EL (cell line): ENCODE data around the gene UNC5CL.

Experiments used
- DNase-seq: peaks from one replicate; pipeline ENCODE4 v3.0.0-alpha.2; 2016

Gene UNC5CL, protein sequence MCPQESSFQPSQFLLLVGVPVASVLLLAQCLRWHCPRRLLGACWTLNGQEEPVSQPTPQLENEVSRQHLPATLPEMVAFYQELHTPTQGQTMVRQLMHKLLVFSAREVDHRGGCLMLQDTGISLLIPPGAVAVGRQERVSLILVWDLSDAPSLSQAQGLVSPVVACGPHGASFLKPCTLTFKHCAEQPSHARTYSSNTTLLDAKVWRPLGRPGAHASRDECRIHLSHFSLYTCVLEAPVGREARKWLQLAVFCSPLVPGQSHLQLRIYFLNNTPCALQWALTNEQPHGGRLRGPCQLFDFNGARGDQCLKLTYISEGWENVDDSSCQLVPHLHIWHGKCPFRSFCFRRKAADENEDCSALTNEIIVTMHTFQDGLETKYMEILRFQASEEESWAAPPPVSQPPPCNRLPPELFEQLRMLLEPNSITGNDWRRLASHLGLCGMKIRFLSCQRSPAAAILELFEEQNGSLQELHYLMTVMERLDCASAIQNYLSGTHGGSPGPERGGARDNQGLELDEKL

DNA sequence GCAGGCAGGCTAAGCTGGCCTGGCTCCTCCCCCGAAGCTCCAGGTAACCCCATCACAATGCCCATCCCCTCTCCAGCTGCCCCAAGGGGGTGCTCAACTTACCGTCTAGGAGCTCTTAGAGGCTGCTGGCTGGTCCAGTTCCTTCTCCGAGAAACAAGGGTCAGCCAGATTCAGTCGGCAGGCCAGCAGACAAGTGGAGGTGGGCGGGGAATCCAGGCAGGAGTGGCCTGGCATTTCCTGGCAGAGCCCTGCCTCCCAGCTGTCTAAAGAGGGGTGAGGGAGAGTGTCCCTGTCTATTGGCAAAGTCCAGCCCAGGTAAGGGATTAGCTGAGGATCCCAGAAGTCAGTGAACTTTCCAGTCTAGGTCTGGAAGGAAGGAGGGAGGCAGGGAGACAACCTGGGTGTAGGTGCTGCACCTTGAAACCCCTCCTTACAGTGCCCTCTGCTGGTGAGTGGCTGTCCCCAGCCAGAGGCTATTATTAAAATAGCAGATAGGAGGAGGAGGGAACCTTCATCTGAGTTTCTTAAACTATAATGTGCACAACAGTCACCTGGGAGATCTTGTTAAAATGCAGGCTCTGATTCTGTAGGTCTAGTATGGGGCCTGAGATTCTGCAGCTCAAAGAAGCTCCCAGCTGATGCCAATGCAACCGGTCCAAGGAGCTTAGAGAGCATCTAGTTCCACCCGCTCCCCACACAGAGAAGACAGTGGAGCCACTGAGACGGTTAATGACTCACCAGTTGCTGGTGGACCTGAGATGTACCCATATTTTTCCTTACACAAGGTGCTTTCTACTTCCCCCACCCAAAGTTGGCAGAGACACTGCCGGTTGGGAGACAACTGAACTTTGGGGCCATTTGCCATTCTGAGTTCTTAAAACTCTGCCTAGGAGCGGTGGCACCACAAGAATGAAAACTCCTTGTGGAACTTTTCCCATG is at the start of gene UNC5CL:
Gene UNC5CL (minus strand): TSS at position 162 of the 939 bp plus-strand sequence. CDS start 4,147 bp downstream, outside the sequence.
- DNase-seq: peak; percentile 23

- no peak for DNase-seq
Measured at GRCh38 chr6:41088451-41088850, 49.4 kb upstream of the UNC5CL start.

- no peak for DNase-seq
Measured at GRCh38 chr6:41085182-41085581, 46.2 kb upstream of the UNC5CL start.

GRCh38 chr6:41083072-41083471 is 44.1 kb upstream of the UNC5CL start:
- no peak for DNase-seq

DNA sequence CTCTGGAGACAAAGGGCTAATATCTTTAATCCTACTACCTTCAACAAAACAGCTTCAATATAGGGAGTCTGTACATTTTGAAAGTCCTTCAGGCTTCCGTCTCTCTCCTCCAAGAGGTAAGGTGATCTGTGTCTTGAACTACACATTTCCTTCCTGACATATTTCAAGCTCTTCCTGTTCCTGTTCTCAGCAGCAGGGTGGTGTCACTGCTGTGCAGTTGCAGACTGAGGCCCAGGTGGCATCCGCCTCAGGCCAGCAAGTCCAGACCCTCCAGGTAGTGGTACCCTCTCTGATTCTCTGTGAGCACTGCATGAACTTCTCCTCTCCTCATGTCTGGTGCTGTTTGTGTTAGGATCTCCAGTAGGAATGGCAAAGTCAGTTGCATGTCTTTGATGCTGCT is 41.6 kb upstream of the UNC5CL start:
- DNase-seq: no peak

DNA sequence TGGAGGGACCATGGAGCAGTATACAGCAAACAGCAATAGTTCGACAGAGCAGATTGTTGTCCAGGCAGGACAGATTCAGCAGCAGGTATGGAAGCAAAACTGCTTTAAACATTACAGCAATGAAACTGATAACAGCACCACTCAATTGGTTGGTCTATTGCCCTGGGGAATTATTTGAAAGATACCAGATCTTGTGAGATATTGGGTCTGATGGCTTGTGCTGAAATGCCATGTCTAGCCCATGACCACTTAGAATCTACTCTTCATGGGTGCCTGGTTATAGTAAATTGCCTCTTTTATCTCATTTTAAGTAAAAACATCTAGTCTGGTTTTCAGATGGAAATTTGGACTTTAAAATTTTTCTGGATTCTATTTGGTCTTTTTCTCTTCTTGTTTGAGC is 40.1 kb upstream of the UNC5CL start:
- no peak for DNase-seq

DNA sequence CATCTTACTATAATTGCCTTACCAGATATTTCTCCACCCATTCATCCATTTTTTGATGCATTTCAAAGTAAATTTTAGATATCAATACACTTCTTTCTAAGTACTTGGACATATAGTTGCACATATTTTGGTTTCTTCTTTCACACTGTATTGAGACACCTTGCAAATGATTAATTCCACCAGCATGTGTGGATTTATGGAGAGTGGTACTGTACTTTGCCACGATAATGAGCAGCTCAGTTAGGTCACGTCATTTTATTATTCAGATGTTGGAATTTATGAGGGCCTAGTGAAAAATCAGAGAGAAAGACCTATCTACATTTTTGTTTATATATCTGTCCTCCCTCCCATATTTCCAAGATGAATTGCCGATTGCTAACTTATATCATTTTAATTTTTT is 39.1 kb upstream of the UNC5CL start:
- no peak for DNase-seq

- DNase-seq: no peak
Measured at GRCh38 chr6:41077536-41077935, 38.5 kb upstream of the UNC5CL start.

DNA sequence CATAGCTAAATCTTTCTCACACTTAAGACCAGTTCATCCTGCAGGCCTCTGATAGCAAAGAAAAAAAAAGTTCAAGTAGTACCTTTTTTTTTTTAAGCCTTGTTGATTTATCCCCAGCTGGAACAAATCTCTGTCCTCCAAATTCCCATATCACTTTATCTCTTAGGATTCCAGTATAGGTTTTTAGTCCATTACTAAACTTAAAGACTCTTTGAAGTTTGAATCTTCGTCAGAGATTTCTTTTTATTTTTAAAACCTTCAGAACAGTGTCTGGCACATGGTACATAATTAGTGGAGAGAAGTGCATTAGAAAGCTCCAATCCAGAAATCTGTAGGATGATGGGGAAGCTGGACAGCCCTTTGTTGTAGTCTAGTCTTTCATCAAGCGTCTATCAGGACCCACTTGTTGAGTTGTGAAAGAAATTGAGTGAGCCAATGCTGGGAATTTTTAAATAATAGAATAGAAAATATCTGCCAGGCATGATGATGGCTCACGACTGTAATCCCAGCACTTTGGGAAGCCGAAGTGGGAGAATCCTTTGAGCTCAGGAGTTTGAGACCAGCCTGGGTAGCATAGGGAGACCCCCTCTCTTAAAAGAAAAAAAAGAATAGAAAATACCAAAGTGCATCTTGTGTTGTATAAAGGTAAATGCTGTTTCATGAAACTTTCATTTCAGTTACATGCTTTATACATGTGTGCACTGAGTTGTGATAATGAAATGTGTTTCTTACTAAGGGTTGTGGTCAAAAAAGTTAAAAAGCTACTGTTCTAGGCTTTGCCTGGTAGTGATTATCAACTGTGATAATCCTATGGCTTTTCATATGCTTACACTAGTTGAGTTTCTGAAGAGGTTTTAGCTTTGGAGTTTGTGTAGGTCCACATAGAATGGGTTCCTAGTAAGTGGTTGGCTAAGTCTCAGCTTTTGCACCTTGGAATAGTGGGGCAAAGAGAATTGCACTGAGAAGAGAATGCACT is 36.9 kb upstream of the UNC5CL start:
- DNase-seq: no peak

DNA sequence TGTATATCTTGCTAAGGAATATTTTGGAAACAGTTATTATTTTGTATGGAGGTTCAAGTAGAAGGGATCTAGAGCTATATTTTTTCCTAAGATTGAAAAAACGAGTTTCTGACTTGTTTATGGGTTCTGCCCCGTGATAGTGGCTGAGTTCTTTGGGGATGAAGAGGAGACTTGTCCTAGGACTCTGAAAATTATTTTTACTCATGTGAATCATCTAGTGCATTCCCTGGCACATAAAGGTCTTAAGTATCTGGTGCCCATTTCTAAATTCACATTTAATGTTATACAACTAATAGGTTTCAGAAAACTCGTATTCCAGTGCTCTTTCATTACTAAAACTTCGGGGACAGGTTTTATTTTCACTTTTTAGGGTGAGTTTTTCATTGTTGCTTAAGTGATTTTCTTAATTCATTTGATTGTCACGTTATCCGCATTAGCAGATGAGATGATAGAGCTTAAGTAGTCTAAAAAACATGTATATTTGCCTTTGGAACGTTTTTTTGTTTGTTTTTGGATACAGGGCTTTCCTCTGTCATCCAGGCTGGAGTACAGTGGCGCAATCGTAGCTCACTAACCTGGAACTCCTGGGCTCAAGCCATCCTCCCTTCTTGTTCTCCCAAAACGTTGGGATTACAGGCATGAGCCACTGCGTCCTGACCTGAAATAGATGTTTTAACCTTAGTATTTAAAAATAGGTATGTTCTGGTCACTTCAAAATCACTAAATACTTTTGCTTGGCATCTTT is 35.8 kb upstream of the UNC5CL start:
- DNase-seq: no peak

DNA sequence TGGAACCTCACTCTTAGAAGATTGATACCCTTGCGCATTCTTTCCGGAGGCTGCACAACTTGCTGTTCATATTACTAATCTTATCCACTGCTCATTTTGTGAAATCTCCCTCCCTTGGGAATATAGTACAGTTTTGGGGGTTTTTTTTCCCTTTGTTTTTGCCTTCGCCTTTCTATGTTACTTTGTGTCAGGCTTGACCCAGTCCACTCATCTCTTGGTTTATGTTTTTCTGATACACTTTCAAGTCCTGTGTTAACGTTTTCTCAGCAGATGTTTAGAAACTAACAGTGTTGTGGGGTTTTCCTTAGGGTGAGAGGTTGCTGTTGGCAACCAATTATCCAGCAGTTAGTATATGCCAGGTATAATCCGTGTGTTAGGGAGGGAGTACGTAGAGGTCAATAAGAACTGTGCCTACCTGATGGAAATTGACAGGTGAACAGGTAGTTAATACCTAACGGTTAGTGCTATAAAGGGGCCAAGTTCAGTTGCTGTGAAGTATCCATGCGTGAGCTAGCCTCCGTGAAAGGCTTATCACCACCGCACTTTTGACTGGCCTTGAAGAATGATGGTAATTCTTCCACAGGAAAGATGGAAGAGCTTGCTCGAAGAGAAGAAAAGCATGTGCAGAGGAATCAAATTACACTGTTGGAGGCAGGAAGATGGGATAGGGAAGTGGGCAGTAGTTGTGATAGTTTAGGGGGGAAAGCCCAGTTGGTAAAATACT is 35.1 kb upstream of the UNC5CL start:
- peak; percentile 45 for DNase-seq

DNA sequence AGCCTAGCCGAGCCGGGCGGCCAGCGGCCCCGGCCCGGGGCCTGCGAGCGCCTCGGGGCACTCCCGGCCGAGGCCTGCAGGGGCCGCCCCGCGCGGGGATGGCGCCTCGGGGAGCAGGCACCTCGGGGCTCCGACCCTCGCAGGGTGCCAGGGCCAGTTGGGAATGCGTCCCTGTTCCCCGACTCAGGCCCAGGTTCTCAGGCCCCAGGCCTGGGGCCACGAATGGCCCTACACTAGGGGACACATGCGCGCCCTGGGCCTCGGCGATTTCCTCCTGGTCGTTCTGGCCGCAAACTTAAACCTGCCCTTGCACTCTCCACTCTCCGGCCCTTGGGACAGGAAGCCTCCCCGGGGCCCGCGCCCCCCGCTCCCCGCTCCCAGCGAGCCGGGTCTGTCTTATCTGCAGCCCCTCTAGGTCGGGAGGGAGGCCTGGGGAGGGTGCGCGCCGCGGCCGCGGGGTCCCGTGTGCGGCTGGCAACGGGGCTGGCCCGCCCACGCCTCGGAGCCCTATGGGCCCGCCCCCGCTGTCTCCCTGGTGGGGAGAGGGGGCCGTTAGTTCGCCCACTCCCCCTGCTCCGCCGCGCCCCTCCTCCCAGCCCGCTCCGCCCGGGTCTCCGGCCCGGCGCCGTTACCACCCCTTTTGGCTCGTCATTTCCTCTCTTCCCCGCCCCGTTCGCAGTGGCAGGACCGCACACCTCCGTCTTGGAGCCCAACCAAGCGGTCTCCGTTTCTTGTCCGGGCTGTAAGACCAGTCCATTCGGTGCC is 34.4 kb upstream of the UNC5CL start:
- peak; percentile 81 for DNase-seq

DNA sequence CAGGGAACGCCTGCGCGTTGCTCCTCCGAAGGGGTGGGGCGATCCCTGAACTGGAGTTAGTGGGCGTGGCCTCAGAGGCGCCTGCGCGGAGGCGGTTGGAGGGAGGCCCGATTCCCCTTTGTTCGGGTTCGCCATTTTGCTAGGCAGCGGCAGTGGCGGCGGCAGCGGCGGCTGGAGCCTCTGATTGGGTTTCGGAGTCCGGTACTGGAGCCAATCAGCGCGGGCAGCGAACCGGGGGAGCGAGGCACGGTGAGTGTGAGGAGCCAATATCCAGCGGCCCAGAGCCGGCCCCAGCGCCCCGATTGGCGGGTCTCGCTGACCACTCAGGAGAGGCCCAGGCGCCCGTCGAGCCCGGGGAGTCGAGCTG is 33.8 kb upstream of the UNC5CL start, which contains the start of gene NFYA:
Gene NFYA (plus strand): TSS at position 139 of the 367 bp plus-strand sequence. CDS start 6,116 bp downstream, outside the sequence.
- no peak for DNase-seq

GRCh38 chr6:41071923-41072835 is 33.2 kb upstream of the UNC5CL start, which contains the start of gene OARD1:
Gene OARD1, minus strand, starts transcription at chr6:41072356. Its CDS starts 722 bp downstream, at chr6:41071634.
- DNase-seq: peak; percentile 100

- DNase-seq: no peak
Measured at GRCh38 chr6:41071501-41071922, 32.5 kb upstream of the UNC5CL start.

- DNase-seq: peak; percentile 77
Measured at GRCh38 chr6:41066867-41067304, 27.9 kb upstream of the UNC5CL start.

DNA sequence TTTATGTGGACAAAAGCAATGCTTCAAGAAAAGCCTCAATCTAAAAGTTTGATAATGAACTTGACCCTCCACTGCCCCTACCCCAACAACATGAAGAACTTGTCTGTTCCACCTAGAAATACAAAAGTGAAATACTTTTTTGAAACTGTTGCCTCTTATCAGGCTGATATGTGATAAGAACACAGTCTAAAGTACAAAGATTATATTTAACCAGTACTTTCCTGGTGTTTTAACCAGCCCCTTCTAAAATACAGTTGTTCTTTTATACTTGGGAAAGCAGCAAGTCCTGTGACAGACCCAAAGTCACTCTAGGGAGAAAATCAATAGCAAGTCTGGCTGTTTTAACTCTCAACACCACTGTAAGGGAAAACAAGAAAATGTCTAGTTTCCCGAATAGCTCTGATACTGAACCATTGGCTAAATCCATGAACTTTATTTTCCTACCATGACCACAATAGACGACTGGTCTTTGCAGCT is 26.6 kb upstream of the UNC5CL start:
- DNase-seq: no peak

DNA sequence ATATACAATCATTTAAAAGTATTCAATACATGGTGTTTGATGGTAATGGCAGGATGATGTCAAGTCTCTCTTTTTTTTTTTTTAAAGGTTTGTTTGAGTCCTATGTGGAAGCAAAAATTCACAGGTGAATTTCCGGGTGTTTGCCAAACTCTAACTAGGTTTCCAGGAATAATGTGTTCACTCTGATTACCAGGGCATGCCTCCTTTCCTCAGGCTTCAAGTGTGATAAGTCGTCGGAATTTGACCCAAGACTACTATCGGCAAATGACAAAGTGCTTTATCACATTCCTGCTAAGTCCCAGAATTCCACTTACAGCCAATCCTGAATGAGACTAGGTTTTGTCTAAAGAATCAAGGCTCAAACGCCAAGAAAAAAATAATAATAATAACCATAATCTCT is 25.8 kb upstream of the UNC5CL start:
- no peak for DNase-seq
